Measurements from ENCODE around the gene TMEM37. TPM values are rescaled to one million over a fixed set of nuclear protein-coding genes. Genes with fewer than 3 reads are reported as not detected.
A peak's percentile ranks its signal among the peaks of the same experiment; 100 is the strongest.

The TMEM37 gene
- total and polyA plus RNA-seq, 9 of the 15 experiments (the other 6 are each of a cell fraction or from before 2014, with no cell fraction given) = 0.03 to 0.64 (median 0.31) TPM; not detected in 1

- TF ChIP-seq BRF1 (IDR thresholded peaks at IDR 0.05; ENCODE audit: borderline replicate concordance, extremely low read depth, insufficient read length) (no peak), MEIS2 (IDR thresholded peaks at IDR 0.05; ENCODE audit: partially characterized antibody) (no peak), FOXJ3 (CRISPR knock-in tag; IDR thresholded peaks at IDR 0.05) (no peak), IRF1 (CRISPR knock-in tag; IDR thresholded peaks at IDR 0.05; ENCODE audit: borderline replicate concordance) (no peak), UBTF (IDR thresholded peaks at IDR 0.05; ENCODE audit: borderline replicate concordance in 1 of 2, low read depth in 2 of 2, low read length in 2 of 2) (no peak), GATA2 (CRISPR knock-in tag; IDR thresholded peaks at IDR 0.05) (no peak), SRF (CRISPR knock-in tag; IDR thresholded peaks at IDR 0.05) (no peak), RBM25 (IDR thresholded peaks at IDR 0.05; ENCODE audit: low read depth, low read length, severe bottlenecking) (peak; percentile 15), HDAC8 (tag; IDR thresholded peaks at IDR 0.05) (no peak), CBFA2T3 (IDR thresholded peaks at IDR 0.05) (peak; percentile 66), GABPA (tag; conservative IDR thresholded peaks at IDR 0.05; ENCODE audit: low read depth) (no peak), FOSL1 (tag; conservative IDR thresholded peaks at IDR 0.05) (no peak), RCOR1 (IDR thresholded peaks at IDR 0.05; ENCODE audit: borderline replicate concordance in 1 of 2, low read depth in 2 of 2, low read length in 2 of 2) (peak in 1 of 2 experiments; percentile 85; a peak in 2 of 4 replicates), TAL1 (IDR thresholded peaks at IDR 0.05) (peak; percentile 49; the same call in 1 of the 2 replicates), NCOR1 (IDR thresholded peaks at IDR 0.05) (peak; percentile 23; the same call in 1 of the 2 replicates), PYGO2 (tag; IDR thresholded peaks at IDR 0.05) (no peak), TCFL5 (CRISPR knock-in tag; conservative IDR thresholded peaks at IDR 0.05) (no peak), MTA1 (IDR thresholded peaks at IDR 0.05; ENCODE audit: borderline replicate concordance) (no peak)
Measured at GRCh38 chr2:119486196-119486827, 54.7 kb downstream of the TMEM37 start (continued).

Data from K562 (cell line).